SK-N-SH (cell line): ENCODE results near the gene PAEP. TPM values are rescaled to one million over a fixed set of nuclear protein-coding genes. Genes with fewer than 3 reads are reported as not detected.

Experiments used
- CTCF ChIA-PET: fragments of 300-600, 350-600 bp; formaldehyde crosslinking; extraction: SDS; loops from one replicate; lab custom pipeline; 2021; lab: Yijun Ruan, JAX
- POLR2A ChIA-PET: fragments of 350-600 bp; sonication (Branson Sonifier 250); formaldehyde crosslinking; extraction: SDS; loops from one replicate; lab custom pipeline; 2020; ENCODE audit warnings: antibody characterized with exemption, inconsistent platforms; lab: Yijun Ruan, JAX
- DNase-seq: peaks from one replicate; pipeline ENCODE4 v3.0.0; 2012
- H2AFZ ChIP-seq: fragments of 200-600 bp; sonication (generic); 2 replicates; pipeline ENCODE4 v1.8.1; 2016; ENCODE audit warnings: antibody characterized with exemption, mild to moderate bottlenecking, low read depth
- H3F3A ChIP-seq: fragments of 200-600 bp; sonication (generic); replicated peaks from 2 replicates; pipeline ENCODE3; 2016; ENCODE audit warnings: antibody characterized with exemption, mild to moderate bottlenecking; ENCODE audit not compliant: insufficient read depth
- H3K27ac ChIP-seq, 2 experiments: fragments of 200-500 bp in 1 of 2; fragments of 200-600 bp in 1 of 2; sonication (Bioruptor generic) in 1 of 2; sonication (generic), shearing (Covaris generic) in 1 of 2; 2 replicates each; pipeline versions ENCODE4 v1.5.1 to v1.6.1; 2014 to 2016; ENCODE audit warnings: low read depth in 2 of 2, inconsistent platforms in 1 of 2, low read length in 1 of 2, mild to moderate bottlenecking in 1 of 2, mixed read lengths in 1 of 2
- H3K27me3 ChIP-seq: fragments of 200-600 bp; sonication (generic), shearing (Covaris generic); 2 replicates; pipeline ENCODE4 v1.6.1; 2016; ENCODE audit warnings: mixed run types; ENCODE audit not compliant: insufficient read depth
- H3K36me3 ChIP-seq, 2 experiments: fragments of 200-500 bp in 1 of 2; fragments of 200-600 bp in 1 of 2; sonication (Bioruptor generic) in 1 of 2; sonication (generic) in 1 of 2; replicated peaks in 1 of 2; 2 replicates each; pipeline versions ENCODE3 to v1.5.1; 2014 to 2016; ENCODE audit warnings: low read length in 1 of 2, mild to moderate bottlenecking in 1 of 2; ENCODE audit not compliant: insufficient read depth in 2 of 2, control insufficient read depth in 1 of 2
- H3K4me1 ChIP-seq, 2 experiments: fragments of 200-500 bp in 1 of 2; fragments of 200-600 bp in 1 of 2; sonication (Bioruptor generic) in 1 of 2; sonication (generic), shearing (Covaris generic) in 1 of 2; 2 replicates each; pipeline versions ENCODE4 v1.5.1 to v1.6.1; 2014 to 2016; ENCODE audit warnings: low read depth in 1 of 2, low read length in 1 of 2, mixed run types in 1 of 2; ENCODE audit not compliant: insufficient read depth in 2 of 2, control insufficient read depth in 1 of 2
- H3K4me2 ChIP-seq: fragments of 200-600 bp; sonication (generic), shearing (Covaris generic); 2 replicates; pipeline ENCODE4 v1.6.1; 2017; ENCODE audit warnings: mixed run types
- H3K4me3 ChIP-seq, 2 experiments: fragments of 200-500 bp in 1 of 2; fragments of 200-600 bp in 1 of 2; sonication (Bioruptor generic) in 1 of 2; sonication (generic), shearing (Covaris generic) in 1 of 2; 2 replicates each; pipeline versions ENCODE4 v1.5.1 to v1.8.1; 2014 to 2016; ENCODE audit warnings: low read depth in 2 of 2, inconsistent platforms in 1 of 2, low read length in 1 of 2, mild to moderate bottlenecking in 1 of 2, mixed read lengths in 1 of 2, moderate library complexity in 1 of 2
- H3K79me2 ChIP-seq: fragments of 200-600 bp; sonication (generic); 2 replicates; pipeline ENCODE4 v1.8.1; 2017; ENCODE audit warnings: mild to moderate bottlenecking; ENCODE audit not compliant: insufficient read depth
- H3K9ac ChIP-seq: fragments of 200-600 bp; sonication (generic); 2 replicates; pipeline ENCODE4 v1.6.1; 2017; ENCODE audit warnings: mixed run types
- H3K9me2 ChIP-seq: fragments of 200-600 bp; sonication (generic); 2 replicates; pipeline ENCODE4 v1.6.1; 2017; ENCODE audit warnings: mixed run types
- H3K9me3 ChIP-seq: fragments of 200-600 bp; sonication (generic); 2 replicates; pipeline ENCODE4 v1.6.1; 2017; ENCODE audit warnings: mixed run types, mild to moderate bottlenecking, moderate library complexity
- H4K20me1 ChIP-seq: fragments of 200-600 bp; sonication (generic); 2 replicates; pipeline ENCODE4 v1.6.1; 2017; ENCODE audit warnings: mild to moderate bottlenecking, mixed run types; ENCODE audit not compliant: insufficient read depth
- ELF1 ChIP-seq: IDR thresholded peaks from 2 replicates; pipeline ENCODE4 v1.4.0; 2012
- GATA2 ChIP-seq: sonication (generic); formaldehyde crosslinking; IDR thresholded peaks from 2 replicates; pipeline ENCODE4 v1.5.0; 2020; ENCODE audit warnings: mild to moderate bottlenecking, missing genetic modification reagents
- JUND ChIP-seq: IDR thresholded peaks from 2 replicates; pipeline ENCODE4 v1.4.0; 2012
- RCOR1 ChIP-seq: fragments of 150-350 bp; IDR thresholded peaks from 2 replicates; pipeline ENCODE4 v1.6.1; 2017; ENCODE audit warnings: antibody characterized with exemption, low read length
- SIN3A ChIP-seq: IDR thresholded peaks from 2 replicates; pipeline ENCODE4 v1.6.1; 2012; ENCODE audit warnings: low read depth, mild to moderate bottlenecking, low read length, moderate library complexity, borderline replicate concordance
- WGBS: methylation state at CpG from one replicate; pipeline ENCODE4 v1.1.6; 2017; ENCODE audit warnings: low lambda C conversion rate; 5-methylcytosine and 5-hydroxymethylcytosine counted together
- polyA plus RNA-seq, 3 experiments: library from polyadenylated mRNA; depleted of rRNA; stranded (reverse); fragments of >200 nt; gene quantifications; 2 replicates each; pipeline ENCODE4 v1.2.3, GENCODE V29; 2012
- TF ChIP-seq, protein P1 (sequence below): IDR thresholded peaks from 2 replicates; pipeline ENCODE4 v1.4.0; 2012; ENCODE audit warnings: low read depth, borderline replicate concordance
- TF ChIP-seq, protein P2 (sequence below): fragments of 150-350 bp; IDR thresholded peaks from 2 replicates; pipeline ENCODE4 v1.6.1; 2017; ENCODE audit warnings: antibody characterized with exemption, low read length, low read depth, borderline replicate concordance

Gene PAEP
- polyA plus RNA-seq, 1 of the 3 experiments (the other 2 are of a cell fraction): 0.08 TPM

DNA sequence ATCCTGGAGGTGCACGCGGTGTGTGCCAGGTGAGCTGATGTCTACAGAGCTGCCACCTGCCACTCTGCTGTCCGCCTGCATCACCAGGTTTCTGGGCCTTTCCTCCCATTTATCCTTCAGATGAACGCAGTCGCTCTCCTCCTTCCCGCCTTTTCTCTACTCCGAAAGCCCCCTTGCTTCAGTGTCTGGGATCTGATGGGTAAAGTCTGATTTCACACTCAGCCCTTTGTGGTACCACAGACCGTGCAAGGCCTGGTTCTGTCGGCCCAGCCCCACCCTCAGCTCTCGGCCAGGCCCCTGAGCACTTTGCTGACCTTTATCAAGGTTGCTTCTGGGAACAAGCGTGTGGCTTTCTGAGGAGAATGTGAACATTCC, 45.3 kb downstream of the PAEP start:
- no peaks in the 10 kb centered on the region for H3K36me3 ChIP-seq
- H3K27me3 ChIP-seq: no peaks in the 10 kb centered on the region
- no peak overlapping the region for H3K4me2 ChIP-seq
- H3K79me2 ChIP-seq: no peaks in the 10 kb centered on the region
- TF ChIP-seq ELF1 (no peak), JUND (no peak), RCOR1 (no peak)
- TF ChIP-seq, protein P1, sequence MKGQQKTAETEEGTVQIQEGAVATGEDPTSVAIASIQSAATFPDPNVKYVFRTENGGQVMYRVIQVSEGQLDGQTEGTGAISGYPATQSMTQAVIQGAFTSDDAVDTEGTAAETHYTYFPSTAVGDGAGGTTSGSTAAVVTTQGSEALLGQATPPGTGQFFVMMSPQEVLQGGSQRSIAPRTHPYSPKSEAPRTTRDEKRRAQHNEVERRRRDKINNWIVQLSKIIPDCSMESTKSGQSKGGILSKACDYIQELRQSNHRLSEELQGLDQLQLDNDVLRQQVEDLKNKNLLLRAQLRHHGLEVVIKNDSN: no peak
- TF ChIP-seq, all 33 proteins: peak for 0
- Histone ChIP-seq H3K9ac (no peak overlapping the region), H3F3A (no peaks in the 10 kb centered on the region), H4K20me1 (no peaks in the 10 kb centered on the region), H3K27ac (no peak overlapping the region), H3K4me3 (no peak overlapping the region), H3K4me1 (peaks cover 0 to 9% of the 10 kb centered on the region in 2 experiments; a peak in 1 of 4 replicates), H3K9me3 (no peaks in the 10 kb centered on the region), H2AFZ (no peak overlapping the region), H3K9me2 (no peaks in the 10 kb centered on the region)
- POLR2A ChIA-PET: no interaction called here
- WGBS: 69% methylated on average over 11 of the region's 11 CpGs
- DNase-seq: no peak
- CTCF ChIA-PET: interaction anchor here (0.8 to 2.4 kb wide), 3 partner anchors 9 to 361 kb away, joined by 3 to 8 read pairs (median 3); no protein-coding TSS in a partner anchor

DNA sequence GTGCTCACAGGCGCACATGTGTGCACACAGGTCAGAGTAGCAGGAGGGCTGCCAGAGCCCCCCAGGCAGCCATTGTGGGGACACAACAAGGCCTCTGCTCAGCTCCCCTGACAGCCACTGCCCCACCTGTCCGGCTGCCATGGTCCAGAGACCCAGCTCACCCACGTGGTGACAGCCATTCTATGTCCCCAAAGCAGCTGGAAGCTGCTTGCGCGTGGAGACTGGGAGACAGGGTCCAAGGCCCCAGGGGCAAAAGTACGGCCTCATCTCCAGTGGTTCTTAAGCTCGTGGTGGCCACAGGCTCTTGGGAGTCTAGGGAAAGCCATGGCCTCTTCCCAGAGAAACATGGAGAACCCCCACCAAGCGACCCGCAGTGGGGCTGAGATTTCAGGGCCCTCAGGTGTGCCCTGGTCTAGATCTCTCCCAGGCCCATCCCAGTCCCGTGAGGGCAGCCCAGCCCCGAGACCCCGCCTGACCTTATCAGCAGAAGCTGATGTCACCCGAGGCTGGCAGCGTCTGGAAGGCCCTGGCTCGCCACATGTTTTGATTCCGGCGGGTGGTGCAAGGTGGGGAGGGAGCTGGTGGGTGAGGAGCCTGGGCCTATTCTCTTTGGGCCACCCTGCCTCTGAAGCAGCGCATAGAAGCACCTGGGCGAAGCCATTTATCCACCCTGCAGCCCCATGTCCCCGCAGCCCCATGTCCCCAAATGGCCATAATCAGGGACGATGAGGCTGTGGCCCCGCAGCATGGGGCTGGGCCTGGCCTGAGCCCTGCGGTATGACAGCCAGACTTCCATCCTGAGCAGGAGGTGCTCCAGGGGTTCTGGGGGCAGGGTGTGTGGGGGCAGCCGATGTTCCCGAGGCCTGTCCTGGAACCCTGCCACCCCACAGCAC, 46.1 kb downstream of the PAEP start:
- no peaks in the 10 kb centered on the region for H3K9me3 ChIP-seq
- TF ChIP-seq SIN3A (no peak), GATA2 (CRISPR knock-in tag) (peak; percentile 38; the same call in 1 of the 2 replicates)
- TF ChIP-seq, protein P2, sequence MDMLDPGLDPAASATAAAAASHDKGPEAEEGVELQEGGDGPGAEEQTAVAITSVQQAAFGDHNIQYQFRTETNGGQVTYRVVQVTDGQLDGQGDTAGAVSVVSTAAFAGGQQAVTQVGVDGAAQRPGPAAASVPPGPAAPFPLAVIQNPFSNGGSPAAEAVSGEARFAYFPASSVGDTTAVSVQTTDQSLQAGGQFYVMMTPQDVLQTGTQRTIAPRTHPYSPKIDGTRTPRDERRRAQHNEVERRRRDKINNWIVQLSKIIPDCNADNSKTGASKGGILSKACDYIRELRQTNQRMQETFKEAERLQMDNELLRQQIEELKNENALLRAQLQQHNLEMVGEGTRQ: no peak
- no peak overlapping the region for H3K4me2 ChIP-seq
- no peak overlapping the region for H3K9ac ChIP-seq
- 93% methylated on average over 7 of the region's 25 CpGs for WGBS
- H4K20me1 ChIP-seq: no peaks in the 10 kb centered on the region
- H3K27me3 ChIP-seq: no peaks in the 10 kb centered on the region
- H3K9me2 ChIP-seq: no peaks in the 10 kb centered on the region
- no peaks in the 10 kb centered on the region for H3F3A ChIP-seq
- H3K4me3 ChIP-seq: no peak overlapping the region
- DNase-seq: peak; percentile 70
- no peak overlapping the region; a peak in 1 of 4 replicates for H3K27ac ChIP-seq
- ChIA-PET CTCF (interaction anchor here (0.8 to 2.4 kb wide), 3 partner anchors 9 to 360 kb away, joined by 3 to 8 read pairs (median 3); no protein-coding TSS in a partner anchor), POLR2A (no interaction called here)
- H2AFZ ChIP-seq: no peak overlapping the region
- peaks cover 0 to 10% of the 10 kb centered on the region in 2 experiments; a peak in 1 of 4 replicates for H3K4me1 ChIP-seq
- no peaks in the 10 kb centered on the region for H3K79me2 ChIP-seq
- no peaks in the 10 kb centered on the region for H3K36me3 ChIP-seq
